Measurements from ENCODE around the gene ATP5F1C.

GRCh38 chr10:7795605-7796004 is 7.6 kb downstream of the ATP5F1C start:
- TF ChIP-seq CTCF (IDR thresholded peaks at IDR 0.05; ENCODE audit: low read depth, low read length, missing input control): no peak
- TF ChIP-seq ZBTB33 (IDR thresholded peaks at IDR 0.05): peak; percentile 20
- no peak for TF ChIP-seq RAD21 (IDR thresholded peaks at IDR 0.05)
- no peak for TF ChIP-seq MAX (IDR thresholded peaks at IDR 0.05)

Data from liver (tissue), 3 donors.